K562 (cell line): ENCODE measurements around the gene HIF1AN. TPM values are rescaled to one million over a fixed set of nuclear protein-coding genes. Genes with fewer than 3 reads are reported as not detected.

Experiments used
- EGR1 ChIP-seq: fragments of 450-650 bp; conservative IDR thresholded peaks from 2 replicates; pipeline ENCODE4 v1.6.1; 2017; ENCODE audit warnings: mild to moderate bottlenecking
- JUN ChIP-seq, 2 experiments: sonication (generic) in 1 of 2; formaldehyde crosslinking in 1 of 2; IDR thresholded peaks; 2 replicates each; pipeline versions ENCODE4 v1.6.1 to v1.8.0; 2012 to 2022; ENCODE audit warnings: borderline replicate concordance in 2 of 2, mild to moderate bottlenecking in 2 of 2, improper control_type of control experiment in 1 of 2, low read depth in 1 of 2, low read length in 1 of 2, missing genetic modification reagents in 1 of 2
- MTF1 ChIP-seq: fragments of 250-450 bp; sonication (Bioruptor Pico); IDR thresholded peaks from 2 replicates; pipeline ENCODE4 v1.9.0; 2021; ENCODE audit warnings: moderate library complexity, mild to moderate bottlenecking, inconsistent platforms, borderline replicate concordance
- MYNN ChIP-seq, 2 experiments: sonication (generic); formaldehyde crosslinking in 1 of 2; IDR thresholded peaks; 2 replicates each; pipeline versions ENCODE4 v1.5.0 to v1.6.1; 2016 to 2020; ENCODE audit warnings: antibody characterized with exemption in 1 of 2, missing genetic modification reagents in 1 of 2
- NFATC3 ChIP-seq: fragments of 450-650 bp; IDR thresholded peaks from 2 replicates; pipeline ENCODE4 v1.6.1; 2017; ENCODE audit warnings: mild to moderate bottlenecking
- NFIC ChIP-seq: fragments of 450-650 bp; IDR thresholded peaks from 2 replicates; pipeline ENCODE4 v1.6.1; 2017; ENCODE audit warnings: mild to moderate bottlenecking, inconsistent platforms
- PCBP1 ChIP-seq: fragments of 200-400 bp; formaldehyde crosslinking; IDR thresholded peaks from 2 replicates; pipeline ENCODE4 v1.6.1; 2018; ENCODE audit warnings: mild to moderate bottlenecking, low read depth, low read length; ENCODE audit not compliant: poor library complexity, severe bottlenecking
- PHF8 ChIP-seq: fragments of 200-600 bp; sonication (generic); IDR thresholded peaks from 2 replicates; pipeline ENCODE4 v1.6.1; 2012; ENCODE audit warnings: mixed run types, mild to moderate bottlenecking, inconsistent platforms, low read length, moderate library complexity, borderline replicate concordance
- RBM34 ChIP-seq: fragments of 200-400 bp; formaldehyde crosslinking; IDR thresholded peaks from 2 replicates; pipeline ENCODE4 v1.6.1; 2018; ENCODE audit warnings: low read length, borderline replicate concordance; ENCODE audit not compliant: insufficient read depth
- RNF2 ChIP-seq: sonication (generic); IDR thresholded peaks from 2 replicates; pipeline ENCODE4 v1.6.1; 2016
- SRF ChIP-seq, 2 experiments: fragments of 250-450, 450-650 bp in 1 of 2; sonication (Bioruptor Pico) in 1 of 2; sonication (generic) in 1 of 2; formaldehyde crosslinking; IDR thresholded peaks; 2 replicates each; pipeline versions ENCODE4 v1.5.0 to v1.5.1; 2020 to 2022; ENCODE audit warnings: mild to moderate bottlenecking in 1 of 2, missing genetic modification reagents in 1 of 2
- TAF7 ChIP-seq: fragments of 450-650 bp; IDR thresholded peaks from 2 replicates; pipeline ENCODE4 v1.6.1; 2016; ENCODE audit warnings: missing genetic modification characterization, missing compliant biosample characterization
- TEAD2 ChIP-seq: fragments of 450-650 bp; IDR thresholded peaks from 2 replicates; pipeline ENCODE4 v1.6.1; 2016; ENCODE audit warnings: missing genetic modification characterization, control low read depth, missing compliant biosample characterization
- polyA plus RNA-seq, 8 experiments: library from polyadenylated mRNA; depleted of rRNA in 4 of 8; stranded (reverse) in 5 of 8; unstranded in 3 of 8; fragments of >200 nt; fragmentation: Nextera tagmentation in 2 of 8; fragmentation: Illumina TruSeq in 1 of 8; extraction: Ambion mirVana in 2 of 8; extraction: Trizol in 1 of 8; gene quantifications; 2 replicates each; pipeline versions ENCODE4 v1.2.1 to v1.2.3, GENCODE V29; 2011 to 2014; ENCODE audit warnings: inconsistent platforms in 1 of 8, missing spikeins in 1 of 8
- total RNA-seq, 7 experiments: library from RNA; depleted of rRNA in 6 of 7; stranded (reverse); fragments of >200 nt in 6 of 7; fragmentation: Illumina TruSeq in 2 of 7; extraction: Trizol in 2 of 7; gene quantifications; 2 replicates each; pipeline versions ENCODE4 v1.2.1 to v1.2.3, GENCODE V29; 2011 to 2021; ENCODE audit warnings: low replicate concordance in 1 of 7
- TF ChIP-seq, protein P1 (sequence below): fragments of 450-650 bp; IDR thresholded peaks from 2 replicates; pipeline ENCODE4 v1.6.1; 2018; ENCODE audit not compliant: partially characterized antibody
- TF ChIP-seq, protein P2 (sequence below): fragments of 250-450 bp; sonication (Bioruptor Pico); IDR thresholded peaks from 2 replicates; pipeline ENCODE4 v1.8.0; 2021; ENCODE audit warnings: moderate library complexity, mild to moderate bottlenecking, inconsistent platforms
- TF ChIP-seq, protein P3 (sequence below), 2 experiments: fragments of 450-650 bp; IDR thresholded peaks; 2 replicates each; pipeline ENCODE4 v1.6.1; 2016
- TF ChIP-seq, protein P4 (sequence below): sonication (generic); formaldehyde crosslinking; IDR thresholded peaks from 2 replicates; pipeline ENCODE4 v1.8.0; 2023; ENCODE audit warnings: mild to moderate bottlenecking, missing genetic modification reagents

The HIF1AN gene
- total and polyA plus RNA-seq, 9 of the 15 experiments (the other 6 are each of a cell fraction or from before 2014, with no cell fraction given): 1.2 to 16.8 (median 6.9) TPM

DNA sequence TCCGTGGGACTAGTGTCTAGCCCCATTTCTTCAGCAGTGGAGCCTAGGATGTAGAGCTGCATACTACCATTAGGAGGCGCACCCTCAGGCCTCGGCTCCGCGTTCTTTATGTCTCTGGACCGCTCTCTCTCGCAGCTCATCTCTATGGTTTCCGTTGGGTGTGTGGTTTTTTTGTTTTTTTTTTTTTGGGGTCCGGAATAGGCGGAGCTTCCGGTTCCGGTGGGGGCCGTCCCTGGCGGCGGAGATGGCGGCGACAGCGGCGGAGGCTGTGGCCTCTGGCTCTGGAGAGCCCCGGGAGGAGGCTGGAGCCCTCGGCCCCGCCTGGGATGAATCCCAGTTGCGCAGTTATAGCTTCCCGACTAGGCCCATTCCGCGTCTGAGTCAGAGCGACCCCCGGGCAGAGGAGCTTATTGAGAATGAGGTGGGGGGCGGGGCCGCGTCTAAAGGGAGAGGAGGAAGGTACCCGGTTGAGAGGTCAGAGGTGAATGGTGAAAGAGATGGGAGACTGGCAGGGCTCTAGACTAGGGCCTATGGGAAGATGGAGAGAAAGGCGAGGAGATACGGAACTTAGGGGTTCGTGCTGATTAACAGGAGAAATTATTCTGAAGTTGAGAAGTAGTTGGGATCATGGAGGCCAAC lies at the start of gene HIF1AN (continued):
- TF ChIP-seq, protein P1, sequence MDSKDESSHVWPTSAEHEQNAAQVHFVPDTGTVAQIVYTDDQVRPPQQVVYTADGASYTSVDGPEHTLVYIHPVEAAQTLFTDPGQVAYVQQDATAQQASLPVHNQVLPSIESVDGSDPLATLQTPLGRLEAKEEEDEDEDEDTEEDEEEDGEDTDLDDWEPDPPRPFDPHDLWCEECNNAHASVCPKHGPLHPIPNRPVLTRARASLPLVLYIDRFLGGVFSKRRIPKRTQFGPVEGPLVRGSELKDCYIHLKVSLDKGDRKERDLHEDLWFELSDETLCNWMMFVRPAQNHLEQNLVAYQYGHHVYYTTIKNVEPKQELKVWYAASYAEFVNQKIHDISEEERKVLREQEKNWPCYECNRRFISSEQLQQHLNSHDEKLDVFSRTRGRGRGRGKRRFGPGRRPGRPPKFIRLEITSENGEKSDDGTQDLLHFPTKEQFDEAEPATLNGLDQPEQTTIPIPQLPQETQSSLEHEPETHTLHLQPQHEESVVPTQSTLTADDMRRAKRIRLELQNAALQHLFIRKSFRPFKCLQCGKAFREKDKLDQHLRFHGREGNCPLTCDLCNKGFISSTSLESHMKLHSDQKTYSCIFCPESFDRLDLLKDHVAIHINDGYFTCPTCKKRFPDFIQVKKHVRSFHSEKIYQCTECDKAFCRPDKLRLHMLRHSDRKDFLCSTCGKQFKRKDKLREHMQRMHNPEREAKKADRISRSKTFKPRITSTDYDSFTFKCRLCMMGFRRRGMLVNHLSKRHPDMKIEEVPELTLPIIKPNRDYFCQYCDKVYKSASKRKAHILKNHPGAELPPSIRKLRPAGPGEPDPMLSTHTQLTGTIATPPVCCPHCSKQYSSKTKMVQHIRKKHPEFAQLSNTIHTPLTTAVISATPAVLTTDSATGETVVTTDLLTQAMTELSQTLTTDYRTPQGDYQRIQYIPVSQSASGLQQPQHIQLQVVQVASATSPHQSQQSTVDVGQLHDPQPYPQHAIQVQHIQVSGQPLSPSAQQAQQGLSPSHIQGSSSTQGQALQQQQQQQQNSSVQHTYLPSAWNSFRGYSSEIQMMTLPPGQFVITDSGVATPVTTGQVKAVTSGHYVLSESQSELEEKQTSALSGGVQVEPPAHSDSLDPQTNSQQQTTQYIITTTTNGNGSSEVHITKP: no peak
- TF ChIP-seq NFIC (no peak), PCBP1 (no peak), PHF8 (peak; percentile 96), TEAD2 (tag) (no peak), TAF7 (tag) (no peak), JUN (IDR thresholded peaks at IDR 0.05; ENCODE audit: borderline replicate concordance, low read depth, low read length) (no peak), JUN (CRISPR knock-in tag; IDR thresholded peaks at IDR 0.05; ENCODE audit: borderline replicate concordance) (no peak), RNF2 (no peak), SRF (CRISPR knock-in tag; IDR thresholded peaks at IDR 0.05) (no peak), NFATC3 (no peak), MTF1 (CRISPR knock-in tag) (no peak), MYNN (IDR thresholded peaks at IDR 0.05) (no peak), MYNN (CRISPR knock-in tag; IDR thresholded peaks at IDR 0.05) (no peak), EGR1 (no peak), RBM34 (no peak)
- TF ChIP-seq, protein P2, sequence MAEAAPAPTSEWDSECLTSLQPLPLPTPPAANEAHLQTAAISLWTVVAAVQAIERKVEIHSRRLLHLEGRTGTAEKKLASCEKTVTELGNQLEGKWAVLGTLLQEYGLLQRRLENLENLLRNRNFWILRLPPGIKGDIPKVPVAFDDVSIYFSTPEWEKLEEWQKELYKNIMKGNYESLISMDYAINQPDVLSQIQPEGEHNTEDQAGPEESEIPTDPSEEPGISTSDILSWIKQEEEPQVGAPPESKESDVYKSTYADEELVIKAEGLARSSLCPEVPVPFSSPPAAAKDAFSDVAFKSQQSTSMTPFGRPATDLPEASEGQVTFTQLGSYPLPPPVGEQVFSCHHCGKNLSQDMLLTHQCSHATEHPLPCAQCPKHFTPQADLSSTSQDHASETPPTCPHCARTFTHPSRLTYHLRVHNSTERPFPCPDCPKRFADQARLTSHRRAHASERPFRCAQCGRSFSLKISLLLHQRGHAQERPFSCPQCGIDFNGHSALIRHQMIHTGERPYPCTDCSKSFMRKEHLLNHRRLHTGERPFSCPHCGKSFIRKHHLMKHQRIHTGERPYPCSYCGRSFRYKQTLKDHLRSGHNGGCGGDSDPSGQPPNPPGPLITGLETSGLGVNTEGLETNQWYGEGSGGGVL: no peak
- TF ChIP-seq, protein P3, sequence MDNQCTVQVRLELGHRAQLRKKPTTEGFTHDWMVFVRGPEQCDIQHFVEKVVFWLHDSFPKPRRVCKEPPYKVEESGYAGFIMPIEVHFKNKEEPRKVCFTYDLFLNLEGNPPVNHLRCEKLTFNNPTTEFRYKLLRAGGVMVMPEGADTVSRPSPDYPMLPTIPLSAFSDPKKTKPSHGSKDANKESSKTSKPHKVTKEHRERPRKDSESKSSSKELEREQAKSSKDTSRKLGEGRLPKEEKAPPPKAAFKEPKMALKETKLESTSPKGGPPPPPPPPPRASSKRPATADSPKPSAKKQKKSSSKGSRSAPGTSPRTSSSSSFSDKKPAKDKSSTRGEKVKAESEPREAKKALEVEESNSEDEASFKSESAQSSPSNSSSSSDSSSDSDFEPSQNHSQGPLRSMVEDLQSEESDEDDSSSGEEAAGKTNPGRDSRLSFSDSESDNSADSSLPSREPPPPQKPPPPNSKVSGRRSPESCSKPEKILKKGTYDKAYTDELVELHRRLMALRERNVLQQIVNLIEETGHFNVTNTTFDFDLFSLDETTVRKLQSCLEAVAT (IDR thresholded peaks at IDR 0.05): 0 out of 4 replicates have a peak, but pooled peaks of 1 of the 2 experiments have one; percentile 30
- TF ChIP-seq, protein P4, sequence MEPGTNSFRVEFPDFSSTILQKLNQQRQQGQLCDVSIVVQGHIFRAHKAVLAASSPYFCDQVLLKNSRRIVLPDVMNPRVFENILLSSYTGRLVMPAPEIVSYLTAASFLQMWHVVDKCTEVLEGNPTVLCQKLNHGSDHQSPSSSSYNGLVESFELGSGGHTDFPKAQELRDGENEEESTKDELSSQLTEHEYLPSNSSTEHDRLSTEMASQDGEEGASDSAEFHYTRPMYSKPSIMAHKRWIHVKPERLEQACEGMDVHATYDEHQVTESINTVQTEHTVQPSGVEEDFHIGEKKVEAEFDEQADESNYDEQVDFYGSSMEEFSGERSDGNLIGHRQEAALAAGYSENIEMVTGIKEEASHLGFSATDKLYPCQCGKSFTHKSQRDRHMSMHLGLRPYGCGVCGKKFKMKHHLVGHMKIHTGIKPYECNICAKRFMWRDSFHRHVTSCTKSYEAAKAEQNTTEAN (CRISPR knock-in tag): no peak
